Liver (tissue), 9 donors: Measurements from ENCODE around the gene STK17A. TPM values are rescaled to one million over a fixed set of nuclear protein-coding genes. Genes with fewer than 3 reads are reported as not detected.

Experiments
- DNase-seq: peaks from one replicate; pipeline ENCODE4 v3.0.0-alpha.2; 2017; ENCODE audit warnings: low spot score
- H3K27ac ChIP-seq, 2 donors: one replicate each; pipeline ENCODE4 v1.7.0; 2013; ENCODE audit warnings: inconsistent platforms in 2 of 2, low read length in 2 of 2, control low read depth in 1 of 2, low read depth in 1 of 2, mild to moderate bottlenecking in 1 of 2
- H3K27me3 ChIP-seq, 4 donors: one replicate each; pipeline versions ENCODE4 v1.6.1 to v1.7.0; 2013; ENCODE audit warnings: low read length in 3 of 4, inconsistent platforms in 1 of 4, mild to moderate bottlenecking in 1 of 4, moderate library complexity in 1 of 4; ENCODE audit not compliant: control insufficient read depth in 4 of 4, insufficient read depth in 4 of 4
- H3K36me3 ChIP-seq, 4 donors: one replicate each; pipeline versions ENCODE4 v1.6.1 to v1.7.0; 2013; ENCODE audit warnings: low read length in 3 of 4, mild to moderate bottlenecking in 3 of 4, low read depth in 1 of 4, moderate library complexity in 1 of 4; ENCODE audit not compliant: control insufficient read depth in 4 of 4, insufficient read depth in 3 of 4
- H3K4me1 ChIP-seq, 4 donors: one replicate each; pipeline versions ENCODE4 v1.6.1 to v1.7.0; 2013; ENCODE audit warnings: low read length in 3 of 4, mild to moderate bottlenecking in 3 of 4, moderate library complexity in 1 of 4; ENCODE audit not compliant: control insufficient read depth in 4 of 4, insufficient read depth in 4 of 4
- H3K4me3 ChIP-seq, 3 donors: one replicate each; pipeline versions ENCODE4 v1.6.1 to v1.7.0; 2013; ENCODE audit warnings: low read length in 3 of 3, control low read depth in 1 of 3, low read depth in 1 of 3, mild to moderate bottlenecking in 1 of 3
- H3K9ac ChIP-seq, 2 donors: one replicate each; pipeline ENCODE4 v1.7.0; 2013; ENCODE audit warnings: low read length in 2 of 2, mild to moderate bottlenecking in 2 of 2, moderate library complexity in 2 of 2, control low read depth in 1 of 2, low read depth in 1 of 2
- H3K9me3 ChIP-seq, 4 donors: one replicate each; pipeline versions ENCODE4 v1.6.1 to v1.7.0; 2013; ENCODE audit warnings: low read length in 3 of 4; ENCODE audit not compliant: control insufficient read depth in 4 of 4
- CTCF ChIP-seq: fragments of 150-350 bp; IDR thresholded peaks from 2 replicates; pipeline ENCODE4 v1.5.1; 2017; ENCODE audit warnings: improper control_type of control experiment, low read depth, low read length; ENCODE audit not compliant: missing input control
- FOXA1 ChIP-seq: IDR thresholded peaks from 2 replicates; pipeline ENCODE4 v1.6.1; 2016; ENCODE audit warnings: antibody characterized with exemption
- HNF4A ChIP-seq, 2 donors: conservative IDR thresholded peaks; 2 replicates each; pipeline ENCODE4 v1.6.1; 2016; ENCODE audit warnings: antibody characterized with exemption in 2 of 2, mild to moderate bottlenecking in 2 of 2
- JUND ChIP-seq, 2 donors: IDR thresholded peaks; 2 replicates each; pipeline ENCODE4 v1.6.1; 2016; ENCODE audit warnings: antibody characterized with exemption in 2 of 2
- MAX ChIP-seq: IDR thresholded peaks from 2 replicates; pipeline ENCODE4 v1.6.1; 2016; ENCODE audit warnings: antibody characterized with exemption
- NR2F2 ChIP-seq: IDR thresholded peaks from 2 replicates; pipeline ENCODE4 v1.6.1; 2016; ENCODE audit warnings: antibody characterized with exemption
- RAD21 ChIP-seq, 2 donors: IDR thresholded peaks; 2 replicates each; pipeline ENCODE4 v1.6.1; 2016; ENCODE audit warnings: antibody characterized with exemption in 2 of 2, mild to moderate bottlenecking in 2 of 2
- REST ChIP-seq: IDR thresholded peaks from 2 replicates; pipeline ENCODE4 v1.6.1; 2016; ENCODE audit warnings: antibody characterized with exemption, mild to moderate bottlenecking
- RXRA ChIP-seq, 2 donors: IDR thresholded peaks; 2 replicates each; pipeline ENCODE4 v1.6.1; 2017 to 2018; ENCODE audit warnings: antibody characterized with exemption in 2 of 2, mild to moderate bottlenecking in 1 of 2
- SP1 ChIP-seq: IDR thresholded peaks from 2 replicates; pipeline ENCODE4 v1.6.1; 2018; ENCODE audit warnings: antibody characterized with exemption, mild to moderate bottlenecking
- TAF1 ChIP-seq: conservative IDR thresholded peaks from 2 replicates; pipeline ENCODE4 v1.6.1; 2016; ENCODE audit warnings: antibody characterized with exemption, mild to moderate bottlenecking
- YY1 ChIP-seq: IDR thresholded peaks from 2 replicates; pipeline ENCODE4 v1.6.1; 2016; ENCODE audit warnings: antibody characterized with exemption, mild to moderate bottlenecking
- ZBTB33 ChIP-seq: IDR thresholded peaks from 2 replicates; pipeline ENCODE4 v1.6.1; 2016; ENCODE audit warnings: antibody characterized with exemption
- WGBS: extraction: QIAGEN DNeasy Blood & Tissue Kit; methylation state at CpG from one replicate; pipeline ENCODE4 v1.1.7; 2013; 5-methylcytosine and 5-hydroxymethylcytosine counted together
- polyA plus RNA-seq, 2 donors: library from polyadenylated mRNA; stranded (reverse) in 1 of 2; unstranded in 1 of 2; fragments of 200-250 nt in 1 of 2; fragments of >200 nt in 1 of 2; fragmentation: Nextera tagmentation in 1 of 2; extraction: Ambion mirVana in 1 of 2; gene quantifications; one replicate each; pipeline versions ENCODE4 v1.2.1 to v1.2.3, GENCODE V29; 2013 to 2015
- total RNA-seq, 2 donors: library from RNA; depleted of rRNA; stranded (reverse); fragments of >200 nt; gene quantifications; one replicate each; pipeline ENCODE4 v1.2.3, GENCODE V29; 2014
- donor health status: healthy.
- donor health status: healthy.
- donor health status: healthy.
- donor health status: healthy.
- donor health status: healthy.

Gene STK17A
- total and polyA plus RNA-seq, 4 donors, result 3.0 to 18.2 (median 7.2) TPM

- Histone ChIP-seq H3K9ac (no peak overlapping the region), H3K9me3 (no peaks in the 10 kb centered on the region), H3K4me3 (no peak overlapping the region), H3K4me1 (no peaks in the 10 kb centered on the region), H3K27me3 (no peaks in the 10 kb centered on the region), H3K27ac (no peak overlapping the region), H3K36me3 (no peaks in the 10 kb centered on the region)
- DNase-seq, result no peak
- WGBS, result 95% methylated on average over 4 of the region's 4 CpGs
- TF ChIP-seq HNF4A (conservative IDR thresholded peaks at IDR 0.05) (no peak), ZBTB33 (no peak), REST (no peak), RAD21 (IDR thresholded peaks at IDR 0.05) (no peak), JUND (IDR thresholded peaks at IDR 0.05) (no peak)
These were observed 47.9 kb upstream of the STK17A start for GRCh38 chr7:43535031-43535451.

- no peaks in the 10 kb centered on the region for H3K9me3 ChIP-seq
These were observed 46.9 kb upstream of the STK17A start for GRCh38 chr7:43535810-43536585.

GRCh38 chr7:43536773-43537172, 46.1 kb upstream of the STK17A start:
- Histone ChIP-seq H3K36me3 (no peaks in the 10 kb centered on the region), H3K9ac (no peak overlapping the region), H3K4me1 (no peaks in the 10 kb centered on the region), H3K27ac (no peak overlapping the region), H3K9me3 (no peaks in the 10 kb centered on the region), H3K27me3 (no peaks in the 10 kb centered on the region), H3K4me3 (no peak overlapping the region)
- no peak for TF ChIP-seq MAX
- no peak for TF ChIP-seq YY1
- no peak for TF ChIP-seq TAF1
- no peak for TF ChIP-seq CTCF
- no peak for TF ChIP-seq NR2F2
- no peak for TF ChIP-seq SP1
- no peak for TF ChIP-seq RXRA (IDR thresholded peaks at IDR 0.05)
- no peak for TF ChIP-seq JUND (IDR thresholded peaks at IDR 0.05)
- TF ChIP-seq RAD21 (IDR thresholded peaks at IDR 0.05), result no peak
- TF ChIP-seq REST, result no peak
- no peak for TF ChIP-seq FOXA1
- TF ChIP-seq HNF4A (conservative IDR thresholded peaks at IDR 0.05), result no peak
- no peak for DNase-seq
- WGBS, result 92% methylated on average over 15 of the region's 15 CpGs

More at GRCh38 chr7:43535810-43536585, 46.9 kb upstream of the STK17A start:
- H3K27me3 ChIP-seq, result no peaks in the 10 kb centered on the region
- DNase-seq, result no peak
- no peak for TF ChIP-seq SP1
- TF ChIP-seq JUND (IDR thresholded peaks at IDR 0.05), result no peak
- no peaks in the 10 kb centered on the region for H3K36me3 ChIP-seq
- no peaks in the 10 kb centered on the region for H3K4me1 ChIP-seq
- H3K4me3 ChIP-seq, result no peak overlapping the region
- no peak overlapping the region for H3K9ac ChIP-seq
- WGBS, result 94% methylated on average over 6 of the region's 6 CpGs
- no peak overlapping the region for H3K27ac ChIP-seq
